H9 (cell line): ENCODE data around the gene USP9X. TPM values are rescaled to one million over a fixed set of nuclear protein-coding genes. Genes with fewer than 3 reads are reported as not detected.

Experiments
- DNase-seq: peaks from one replicate; pipeline ENCODE4 v3.0.0-alpha.2; 2017
- H2AFZ ChIP-seq: one replicate; pipeline ENCODE4 v1.6.1; 2013; ENCODE audit warnings: mild to moderate bottlenecking, low read length, control low read depth, moderate library complexity
- H2AK5ac ChIP-seq: 2 replicates; pipeline ENCODE4 v1.6.1; 2013; ENCODE audit warnings: low read length, control low read depth, mixed read lengths; ENCODE audit not compliant: insufficient read length
- H2BK120ac ChIP-seq: one replicate; pipeline ENCODE4 v1.6.1; 2013; ENCODE audit warnings: low read depth, mild to moderate bottlenecking, low read length, control low read depth, inconsistent platforms; ENCODE audit not compliant: poor library complexity, severe bottlenecking
- H2BK12ac ChIP-seq: 2 replicates; pipeline ENCODE4 v1.6.1; 2013; ENCODE audit warnings: low read length, control low read depth, mixed read lengths, low read depth; ENCODE audit not compliant: insufficient read length
- H2BK15ac ChIP-seq: 2 replicates; pipeline ENCODE4 v1.6.1; 2013; ENCODE audit warnings: low read depth, low read length, control low read depth
- H2BK20ac ChIP-seq: one replicate; pipeline ENCODE4 v1.6.1; 2013; ENCODE audit warnings: low read depth, mild to moderate bottlenecking, low read length, control low read depth, inconsistent platforms; ENCODE audit not compliant: poor library complexity, severe bottlenecking
- H2BK5ac ChIP-seq: 2 replicates; pipeline ENCODE4 v1.6.1; 2013; ENCODE audit warnings: low read length, control low read depth, mixed read lengths; ENCODE audit not compliant: insufficient read length
- H3K14ac ChIP-seq: 2 replicates; pipeline ENCODE4 v1.6.1; 2013; ENCODE audit warnings: low read length, control low read depth; ENCODE audit not compliant: insufficient read depth
- H3K18ac ChIP-seq: 2 replicates; pipeline ENCODE4 v1.6.1; 2013; ENCODE audit warnings: low read depth, mild to moderate bottlenecking, mixed read lengths, low read length, control low read depth; ENCODE audit not compliant: insufficient read length
- H3K23ac ChIP-seq: 2 replicates; pipeline ENCODE4 v1.6.1; 2013; ENCODE audit warnings: low read length, control low read depth, mixed read lengths, low read depth; ENCODE audit not compliant: insufficient read length
- H3K23me2 ChIP-seq: 2 replicates; pipeline ENCODE4 v1.6.1; 2013; ENCODE audit warnings: low read depth, mild to moderate bottlenecking, mixed read lengths, low read length, control low read depth; ENCODE audit not compliant: insufficient read length, poor library complexity, severe bottlenecking
- H3K27ac ChIP-seq: 2 replicates; pipeline ENCODE4 v1.5.1; 2013; ENCODE audit warnings: low read length, control low read depth, mixed read lengths, low read depth; ENCODE audit not compliant: insufficient read length
- H3K27me3 ChIP-seq: 2 replicates; pipeline ENCODE4 v1.6.1; 2013; ENCODE audit warnings: low read length, control low read depth, inconsistent platforms; ENCODE audit not compliant: insufficient read depth
- H3K4ac ChIP-seq: 2 replicates; pipeline ENCODE4 v1.6.1; 2013; ENCODE audit warnings: low read depth, mild to moderate bottlenecking, control low read depth, inconsistent platforms, low read length, moderate library complexity
- H3K4me1 ChIP-seq: 2 replicates; pipeline ENCODE4 v1.6.1; 2013; ENCODE audit warnings: low read length, control low read depth, inconsistent platforms; ENCODE audit not compliant: insufficient read depth
- H3K4me2 ChIP-seq: 2 replicates; pipeline ENCODE4 v1.6.1; 2013; ENCODE audit warnings: low read length, control low read depth, mixed read lengths; ENCODE audit not compliant: insufficient read length, insufficient read depth
- H3K56ac ChIP-seq: 2 replicates; pipeline ENCODE4 v1.6.1; 2013; ENCODE audit warnings: low read depth, mild to moderate bottlenecking, mixed read lengths, low read length, control low read depth; ENCODE audit not compliant: insufficient read length
- H3K79me1 ChIP-seq: 2 replicates; pipeline ENCODE4 v1.6.1; 2013; ENCODE audit warnings: low read depth, mild to moderate bottlenecking, moderate library complexity, low read length, control low read depth, inconsistent platforms; ENCODE audit not compliant: insufficient read depth, poor library complexity, severe bottlenecking
- H3K79me2 ChIP-seq: 2 replicates; pipeline ENCODE4 v1.6.1; 2013; ENCODE audit warnings: low read length, control low read depth, inconsistent platforms; ENCODE audit not compliant: insufficient read depth
- H3K9ac ChIP-seq: 2 replicates; pipeline ENCODE4 v1.6.1; 2013; ENCODE audit warnings: low read length, control low read depth, mixed read lengths; ENCODE audit not compliant: insufficient read length; ENCODE audit errors: extremely low read depth
- H3K9me3 ChIP-seq: one replicate; pipeline ENCODE4 v1.6.1; 2013; ENCODE audit warnings: low read depth, low read length, inconsistent platforms; ENCODE audit not compliant: control insufficient read depth
- H3T11ph ChIP-seq: one replicate; pipeline ENCODE4 v1.6.1; 2013; ENCODE audit warnings: mild to moderate bottlenecking, low read length, control low read depth, inconsistent platforms
- H4K20me1 ChIP-seq: one replicate; pipeline ENCODE4 v1.6.1; 2013; ENCODE audit not compliant: control insufficient read depth, insufficient read length, insufficient read depth
- H4K5ac ChIP-seq: 2 replicates; pipeline ENCODE4 v1.6.1; 2013; ENCODE audit warnings: low read depth, mild to moderate bottlenecking, mixed read lengths, low read length, control low read depth; ENCODE audit not compliant: insufficient read length
- H4K8ac ChIP-seq: replicated peaks from 2 replicates; pipeline ENCODE4 v1.6.1; 2013; ENCODE audit warnings: low read length, control low read depth, mixed read lengths, low read depth; ENCODE audit not compliant: insufficient read length
- H4K91ac ChIP-seq: 2 replicates; pipeline ENCODE4 v1.6.1; 2013; ENCODE audit warnings: low read depth, mild to moderate bottlenecking, moderate library complexity, mixed read lengths, low read length, control low read depth; ENCODE audit not compliant: insufficient read length
- H3K27ac Mint-ChIP-seq, 3 experiments: 2 replicates in 2 of 3; 3 replicates in 1 of 3; pipeline ENCODE4 v1.8.0; 2020 to 2021; ENCODE audit warnings: mixed read lengths in 3 of 3, mild to moderate bottlenecking in 1 of 3, moderate library complexity in 1 of 3
- H3K27me3 Mint-ChIP-seq: 2 replicates; pipeline ENCODE4 v1.8.0; 2021; ENCODE audit warnings: low read depth, mild to moderate bottlenecking, moderate library complexity, mixed read lengths
- H3K36me3 Mint-ChIP-seq, 3 experiments: 2 replicates in 2 of 3; 3 replicates in 1 of 3; pipeline ENCODE4 v1.8.0; 2020 to 2021; ENCODE audit warnings: low read depth in 3 of 3, mixed read lengths in 3 of 3; ENCODE audit not compliant: insufficient read depth in 1 of 3
- H3K4me1 Mint-ChIP-seq, 2 experiments: 2 replicates each; pipeline ENCODE4 v1.8.0; 2020; ENCODE audit warnings: mixed read lengths in 2 of 2
- H3K4me3 Mint-ChIP-seq, 2 experiments: 2 replicates in 1 of 2; 3 replicates in 1 of 2; pipeline ENCODE4 v1.8.0; 2020 to 2021; ENCODE audit warnings: mild to moderate bottlenecking in 2 of 2, mixed read lengths in 2 of 2, moderate library complexity in 1 of 2
- H3K9me3 Mint-ChIP-seq, 2 experiments: 2 replicates in 1 of 2; 3 replicates in 1 of 2; pipeline ENCODE4 v1.8.0; 2020; ENCODE audit warnings: mild to moderate bottlenecking in 2 of 2, mixed read lengths in 2 of 2, moderate library complexity in 1 of 2
- CTCF ChIP-seq: fragments of 200-600 bp; sonication (generic); conservative IDR thresholded peaks from 3 replicates; pipeline ENCODE4 v1.8.0; 2021; ENCODE audit warnings: antibody characterized with exemption, mild to moderate bottlenecking
- WGBS: extraction: QIAGEN DNeasy Blood & Tissue Kit; methylation state at CpG from one replicate; pipeline ENCODE4 v1.1.7; 2013; ENCODE audit warnings: missing lambda C conversion rate, low lambda C conversion rate, mixed read lengths; ENCODE audit not compliant: insufficient read length; ENCODE audit errors: extremely low coverage; 5-methylcytosine and 5-hydroxymethylcytosine counted together
- total RNA-seq: library from RNA; stranded (reverse); gene quantifications from 2 replicates; pipeline ENCODE4 v1.2.1, GENCODE V29; 2021

Gene USP9X
- total RNA-seq, 1 experiment from 2014 or later, result 284 TPM

DNA sequence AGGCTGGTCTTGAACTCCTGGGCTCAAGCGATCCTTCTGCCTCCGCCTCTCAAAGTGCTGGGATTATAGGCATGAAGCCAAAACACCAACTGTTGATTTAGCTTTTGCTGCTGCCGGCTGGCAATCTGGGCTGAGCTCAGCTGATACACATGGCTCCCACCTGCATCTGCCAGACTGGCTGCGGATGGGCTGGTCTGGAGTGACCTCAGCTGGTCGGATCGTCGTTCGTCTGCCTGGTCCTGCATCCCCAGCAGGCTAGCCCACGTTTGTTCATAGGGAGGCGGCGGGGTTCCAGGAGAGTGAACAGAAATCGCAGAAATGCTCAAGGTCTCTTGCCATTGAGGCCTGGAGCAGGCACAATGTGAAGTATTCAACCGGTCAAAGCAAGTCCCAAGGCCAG lies 174.3 kb downstream of the USP9X start:
- Histone ChIP-seq H3K23me2 (no peaks in the 10 kb centered on the region), H4K20me1 (no peaks in the 10 kb centered on the region), H2AFZ (no peak overlapping the region), H3K79me1 (no peaks in the 10 kb centered on the region), H2BK20ac (no peak overlapping the region), H4K91ac (no peak overlapping the region), H4K8ac (no peak overlapping the region), H3K27ac (no peak overlapping the region), H2BK15ac (no peak overlapping the region), H2BK5ac (no peak overlapping the region), H2BK120ac (no peak overlapping the region), H3K9me3 (no peaks in the 10 kb centered on the region), H2AK5ac (no peak overlapping the region), H3K4ac (no peak overlapping the region), H3K56ac (no peak overlapping the region), H3K9ac (no peak overlapping the region), H3T11ph (no peak overlapping the region), H2BK12ac (no peak overlapping the region), H4K5ac (no peak overlapping the region), H3K79me2 (no peaks in the 10 kb centered on the region), H3K4me1 (no peaks in the 10 kb centered on the region), H3K4me2 (no peak overlapping the region), H3K18ac (no peak overlapping the region), H3K23ac (no peak overlapping the region), H3K14ac (no peak overlapping the region), H3K27me3 (no peaks in the 10 kb centered on the region)
- Mint-ChIP-seq H3K27me3 (peaks cover 1% of the 10 kb centered on the region), H3K9me3 (peaks cover 55 to 59% of the 10 kb centered on the region in 2 experiments), H3K4me3 (no peak overlapping the region), H3K4me1 (no peaks in the 10 kb centered on the region), H3K36me3 (peaks cover 2 to 5% (median 3%) of the 10 kb centered on the region in 3 experiments; a peak in 5 of 7 replicates), H3K27ac (no peak overlapping the region)
- no peak for TF ChIP-seq CTCF
- WGBS, result no CpG with 5 or more reads among the region's 13 CpGs
- peak; percentile 52 for DNase-seq
